Activated effector memory CD4-positive, alpha-beta T cell treated with anti-CD3 and anti-CD28 coated beads, Interleukin-2, amount 50 U/mL, for 16 hours (primary cell): ENCODE data around the gene P2RY13.

Experiments used
- DNase-seq: peaks from one replicate; pipeline ENCODE4 v3.0.0-alpha.2; 2020

P2RY13 gene

GRCh38 chr3:151329363-151329762 is at the start of gene P2RY13:
Gene P2RY13 (minus strand): TSS chr3:151329549. CDS start chr3:151329528, 21 bp downstream.
- no peak for DNase-seq

GRCh38 chr3:151377768-151378385 is 48.5 kb upstream of the P2RY13 start:
- DNase-seq = no peak

GRCh38 chr3:151372063-151372820 is 42.9 kb upstream of the P2RY13 start:
- DNase-seq = no peak

GRCh38 chr3:151371526-151371925 is 42.2 kb upstream of the P2RY13 start:
- no peak for DNase-seq

- DNase-seq = no peak
Measured at GRCh38 chr3:151367448-151367847, 38.1 kb upstream of the P2RY13 start.

- DNase-seq = no peak
Measured at GRCh38 chr3:151366993-151367392, 37.6 kb upstream of the P2RY13 start.

GRCh38 chr3:151362751-151363174 is 33.4 kb upstream of the P2RY13 start:
- no peak for DNase-seq

- DNase-seq = no peak
Measured at GRCh38 chr3:151357463-151357850, 28.1 kb upstream of the P2RY13 start.

- DNase-seq = no peak
Measured at GRCh38 chr3:151356794-151357462, 27.6 kb upstream of the P2RY13 start.

GRCh38 chr3:151351648-151352047 is 22.3 kb upstream of the P2RY13 start:
- DNase-seq = no peak

GRCh38 chr3:151351219-151351618 is 21.9 kb upstream of the P2RY13 start:
- no peak for DNase-seq

- no peak for DNase-seq
Measured at GRCh38 chr3:151350656-151351055, 21.3 kb upstream of the P2RY13 start.

- DNase-seq = no peak
Measured at GRCh38 chr3:151347432-151347831, 18.1 kb upstream of the P2RY13 start.

- DNase-seq = no peak
Measured at GRCh38 chr3:151346292-151346691, 16.9 kb upstream of the P2RY13 start.

GRCh38 chr3:151345859-151346258 is 16.5 kb upstream of the P2RY13 start:
- no peak for DNase-seq

- DNase-seq = no peak
Measured at GRCh38 chr3:151331696-151332095, 2.3 kb upstream of the P2RY13 start.

- no peak for DNase-seq
Measured at GRCh38 chr3:151330899-151331298, 1.6 kb upstream of the P2RY13 start.

- no peak for DNase-seq
Measured at GRCh38 chr3:151330379-151330778, 1.0 kb upstream of the P2RY13 start.

- no peak for DNase-seq
Measured at GRCh38 chr3:151328298-151328995, 902 bp downstream of the P2RY13 start.

GRCh38 chr3:151327571-151328198 is 1.7 kb downstream of the P2RY13 start:
- DNase-seq = no peak

- DNase-seq = no peak
Measured at GRCh38 chr3:151322511-151322910, 6.8 kb downstream of the P2RY13 start.

- no peak for DNase-seq
Measured at GRCh38 chr3:151321526-151321925, 7.8 kb downstream of the P2RY13 start.

- no peak for DNase-seq
Measured at GRCh38 chr3:151320131-151320530, 9.2 kb downstream of the P2RY13 start.
